AG04450 (cell line): ENCODE results near the gene MED8. TPM values are rescaled to one million over a fixed set of nuclear protein-coding genes. Genes with fewer than 3 reads are reported as not detected.

Source experiments
- CTCF ChIA-PET: fragments of 300-600, 350-600 bp; formaldehyde crosslinking; extraction: SDS; loops from one replicate; lab custom pipeline; 2022; ENCODE audit warnings: antibody characterized with exemption, inconsistent platforms; lab: Charles Lee
- POLR2A ChIA-PET: fragments of 350-600 bp; formaldehyde crosslinking; extraction: SDS; loops from one replicate; lab custom pipeline; 2021; ENCODE audit warnings: antibody characterized with exemption, inconsistent platforms; lab: Yijun Ruan, JAX
- DNase-seq: peaks from one replicate; pipeline ENCODE4 v3.0.0-alpha.2; 2011; ENCODE audit warnings: low read depth, low spot score
- H3K27ac ChIP-seq: one replicate; pipeline ENCODE4 v1.5.1; 2012; ENCODE audit warnings: low read depth, low read length, control low read depth
- H3K27me3 ChIP-seq: one replicate; pipeline ENCODE4 v1.6.0; 2012; ENCODE audit warnings: low read length; ENCODE audit not compliant: control insufficient read depth, insufficient read depth
- H3K4me3 ChIP-seq: 2 replicates; pipeline ENCODE4 v1.5.1; 2011; ENCODE audit warnings: mild to moderate bottlenecking, low read depth, low read length, control low read depth
- H3K9me3 ChIP-seq: 2 replicates; pipeline ENCODE4 v1.5.1; 2012; ENCODE audit warnings: low read length; ENCODE audit not compliant: control insufficient read depth, insufficient read depth
- CTCF ChIP-seq: IDR thresholded peaks from 2 replicates; pipeline ENCODE4 v1.5.1; 2011; ENCODE audit warnings: low read depth, low read length, control low read depth, inconsistent platforms
- polyA plus RNA-seq: library from polyadenylated mRNA; depleted of rRNA; stranded (reverse); fragments of >200 nt; gene quantifications from 2 replicates; pipeline ENCODE4 v1.2.3, GENCODE V29; 2011

The MED8 gene
- polyA plus RNA-seq, 1 experiment = 59.3 TPM

- ChIA-PET POLR2A (no interaction called here), CTCF (no interaction called here)
- DNase-seq = no peak
- Histone ChIP-seq H3K4me3 (no peak overlapping the region), H3K9me3 (no peaks in the 10 kb centered on the region), H3K27ac (no peak overlapping the region), H3K27me3 (no peaks in the 10 kb centered on the region)
- no peak for TF ChIP-seq CTCF
Measured at GRCh38 chr1:43432907-43433306, 43.3 kb upstream of the MED8 start.

- no peak overlapping the region for H3K27ac ChIP-seq
- no peaks in the 10 kb centered on the region for H3K27me3 ChIP-seq
- ChIA-PET CTCF (no interaction called here), POLR2A (no interaction called here)
- no peak overlapping the region for H3K4me3 ChIP-seq
- no peaks in the 10 kb centered on the region for H3K9me3 ChIP-seq
- DNase-seq = no peak
- no peak for TF ChIP-seq CTCF
Measured at GRCh38 chr1:43432171-43432860, 42.7 kb upstream of the MED8 start.

GRCh38 chr1:43431676-43432075, 42.1 kb upstream of the MED8 start:
- CTCF ChIA-PET = no interaction called here
- DNase-seq = no peak
- Histone ChIP-seq H3K27ac (no peak overlapping the region), H3K4me3 (no peak overlapping the region), H3K27me3 (no peaks in the 10 kb centered on the region), H3K9me3 (no peaks in the 10 kb centered on the region)
- no peak for TF ChIP-seq CTCF
- POLR2A ChIA-PET = no interaction called here

GRCh38 chr1:43430831-43431230, 41.2 kb upstream of the MED8 start:
- POLR2A ChIA-PET = no interaction called here
- no peak for DNase-seq
- no peaks in the 10 kb centered on the region for H3K9me3 ChIP-seq
- no peak overlapping the region for H3K4me3 ChIP-seq
- no peak overlapping the region for H3K27ac ChIP-seq
- no peaks in the 10 kb centered on the region for H3K27me3 ChIP-seq
- no peak for TF ChIP-seq CTCF
- CTCF ChIA-PET = no interaction called here

GRCh38 chr1:43427941-43428340, 38.3 kb upstream of the MED8 start:
- Histone ChIP-seq H3K4me3 (no peak overlapping the region), H3K27me3 (no peaks in the 10 kb centered on the region), H3K9me3 (no peaks in the 10 kb centered on the region), H3K27ac (no peak overlapping the region)
- ChIA-PET POLR2A (no interaction called here), CTCF (interaction anchor here (2.8 to 3.5 kb wide), 2 partner anchors 14 to 201 kb away, joined by 6 to 13 read pairs; no protein-coding TSS in a partner anchor)
- no peak for DNase-seq
- TF ChIP-seq CTCF = no peak
